GM23338 (cell line): Measurements from ENCODE around the gene FAM168B.

ENCODE experiments used
- CREB1 ChIP-seq: fragments of 250-450 bp; sonication (Bioruptor Pico); IDR thresholded peaks from 2 replicates; pipeline ENCODE4 v1.5.0; 2020; ENCODE audit warnings: low read depth, mild to moderate bottlenecking, moderate library complexity
- CTCF ChIP-seq, 2 experiments: fragments of 200-600 bp in 1 of 2; sonication (generic) in 1 of 2; conservative IDR thresholded peaks; 2 replicates each; pipeline versions ENCODE4 v1.5.1 to v1.6.1; 2016 to 2017; ENCODE audit warnings: antibody characterized with exemption in 2 of 2, low read depth in 2 of 2, mild to moderate bottlenecking in 2 of 2, moderate library complexity in 1 of 2
- EZH2phosphoT487 ChIP-seq: fragments of 200-600 bp; sonication (generic); IDR thresholded peaks from one replicate; pipeline ENCODE4 v1.8.1; 2018; ENCODE audit warnings: antibody characterized with exemption; ENCODE audit not compliant: unreplicated experiment
- NANOG ChIP-seq: IDR thresholded peaks from 2 replicates; pipeline ENCODE4 v1.6.1; 2016; ENCODE audit warnings: antibody characterized with exemption, borderline replicate concordance
- POLR2AphosphoS5 ChIP-seq: IDR thresholded peaks from 2 replicates; pipeline ENCODE4 v1.6.1; 2016; ENCODE audit warnings: antibody characterized with exemption, low read depth

DNA sequence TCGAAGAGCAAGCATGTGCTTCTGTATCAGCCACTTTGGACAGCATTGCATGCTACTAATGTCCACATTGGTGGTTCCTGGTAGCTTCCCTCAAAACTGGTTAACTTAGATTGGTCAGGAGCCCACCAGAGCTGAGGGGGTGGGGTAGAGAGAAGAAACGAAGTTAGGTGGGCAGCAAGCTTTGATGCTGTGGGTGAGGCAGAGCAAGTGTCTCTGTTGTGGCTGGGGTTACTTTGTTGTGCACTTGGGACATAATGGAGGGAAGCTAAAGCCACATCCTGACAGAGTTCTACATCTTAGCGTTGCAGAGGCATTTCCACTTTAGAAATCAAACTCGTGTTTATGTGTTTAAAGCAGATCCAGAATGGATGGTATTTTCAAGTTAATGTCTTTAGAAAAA, 82.7 kb downstream of the FAM168B start:
- TF ChIP-seq CTCF (conservative IDR thresholded peaks at IDR 0.05; ENCODE audit: low read depth in 2 of 2): no peak
- TF ChIP-seq NANOG: no peak
- TF ChIP-seq EZH2phosphoT487: no peak
- TF ChIP-seq POLR2AphosphoS5: no peak
- TF ChIP-seq CREB1 (CRISPR knock-in tag): no peak
